KOPT-K1 (cell line): ENCODE results near the gene CPSF3.

ENCODE experiments used
- H3K27ac ChIP-seq: fragments of 200-600 bp; sonication (generic); 2 replicates; pipeline ENCODE4 v1.5.1; 2016; ENCODE audit warnings: antibody characterized with exemption, mild to moderate bottlenecking, low read depth, low read length; ENCODE audit not compliant: poor library complexity, severe bottlenecking
- H3K36me3 ChIP-seq: fragments of 200-600 bp; sonication (generic); 2 replicates; pipeline ENCODE4 v1.5.1; 2017; ENCODE audit warnings: antibody characterized with exemption, mild to moderate bottlenecking, low read length, moderate library complexity; ENCODE audit not compliant: insufficient read depth
- H3K9me3 ChIP-seq: fragments of 200-600 bp; sonication (generic); 2 replicates; pipeline ENCODE4 v1.5.1; 2017; ENCODE audit warnings: antibody characterized with exemption, low read length, mild to moderate bottlenecking; ENCODE audit not compliant: insufficient read depth, poor library complexity, severe bottlenecking

The CPSF3 gene

DNA sequence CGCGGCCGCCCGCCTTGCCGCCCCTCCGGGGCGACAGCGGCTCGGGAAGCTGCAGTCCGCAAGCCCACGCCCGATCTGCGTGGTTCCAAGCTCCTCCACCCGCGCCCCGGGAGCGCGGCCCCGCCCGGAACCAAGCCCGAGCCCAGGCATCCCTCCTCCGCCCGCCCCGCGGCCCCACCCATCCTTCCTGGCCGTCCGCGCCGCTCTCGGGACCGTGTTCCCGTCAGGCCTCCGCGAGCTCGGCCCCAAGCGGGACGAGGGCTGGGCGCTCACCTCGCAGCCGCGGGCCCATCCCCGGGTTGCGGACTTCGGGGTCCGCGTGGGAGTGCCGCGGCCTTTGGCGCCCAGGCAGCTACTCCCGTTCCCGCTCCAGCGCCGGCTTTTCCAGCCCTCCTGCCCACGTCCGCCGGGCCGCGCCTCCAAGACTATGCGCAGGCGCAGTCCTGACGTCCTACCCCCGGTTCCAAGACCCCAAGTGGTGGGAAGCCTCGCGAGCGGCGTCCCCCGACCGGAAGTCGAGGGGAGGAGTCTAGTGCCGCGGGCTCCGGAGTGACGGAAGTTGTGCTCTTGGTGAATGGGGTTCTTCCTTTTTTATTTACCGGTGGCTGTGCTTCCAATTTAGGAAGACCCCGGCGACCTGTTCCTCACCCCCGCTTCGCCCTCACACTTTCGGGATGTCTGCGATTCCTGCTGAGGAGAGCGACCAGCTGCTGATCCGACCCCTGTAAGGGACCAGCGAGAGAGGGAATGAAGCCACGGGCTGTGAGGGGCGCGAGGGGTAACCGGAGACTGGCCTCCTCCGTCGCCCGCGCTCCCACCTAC lies at the start of gene CPSF3, which contains the start of gene ITGB1BP1:
CPSF3 (plus strand) TSS at position 555 of the 822 bp plus-strand sequence; CDS start at position 675, 120 bp downstream.
ITGB1BP1 (minus strand) TSS at position 429 of the 822 bp plus-strand sequence. CDS start 4,831 bp downstream, outside the sequence.
- Histone ChIP-seq H3K9me3 (no peaks in the 10 kb centered on the region), H3K27ac (peak within 1 kb of the TSS; percentile 79), H3K36me3 (peaks cover 7% of the 10 kb centered on the region)

DNA sequence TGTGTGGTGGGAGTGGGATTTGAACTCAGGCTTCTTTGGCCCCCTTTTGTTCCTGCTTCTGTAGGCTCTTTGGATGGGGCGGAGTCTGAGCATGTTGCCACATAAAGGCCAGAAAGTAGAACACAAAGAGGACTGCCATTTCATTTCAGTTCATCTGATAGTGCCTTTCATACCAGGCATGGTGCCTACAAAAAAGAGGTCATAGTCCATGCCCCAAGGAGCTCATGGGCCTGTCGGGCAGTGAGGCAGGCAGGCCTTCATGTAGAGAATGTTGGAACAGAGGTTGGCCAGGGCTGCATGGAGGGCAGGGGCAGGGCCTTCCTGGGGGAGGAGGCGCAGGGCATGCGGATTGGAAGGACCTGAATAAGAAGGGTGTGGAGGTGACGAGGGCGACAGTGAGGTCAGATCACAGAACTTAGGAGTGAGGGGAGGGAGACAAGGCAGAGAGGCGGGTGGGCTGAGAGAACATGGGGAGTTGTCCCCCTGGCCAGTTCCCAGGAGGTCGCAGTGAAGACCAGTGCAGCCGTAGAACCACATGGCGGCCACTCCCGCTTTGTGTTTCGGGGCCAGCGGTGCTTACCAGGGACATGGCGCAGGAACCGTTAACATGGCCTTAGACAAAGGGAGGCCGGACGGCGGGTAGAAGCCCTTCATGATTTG lies 49.3 kb upstream of the CPSF3 start:
- H3K9me3 ChIP-seq = no peaks in the 10 kb centered on the region
- H3K27ac ChIP-seq = no peak overlapping the region
- H3K36me3 ChIP-seq = no peaks in the 10 kb centered on the region

DNA sequence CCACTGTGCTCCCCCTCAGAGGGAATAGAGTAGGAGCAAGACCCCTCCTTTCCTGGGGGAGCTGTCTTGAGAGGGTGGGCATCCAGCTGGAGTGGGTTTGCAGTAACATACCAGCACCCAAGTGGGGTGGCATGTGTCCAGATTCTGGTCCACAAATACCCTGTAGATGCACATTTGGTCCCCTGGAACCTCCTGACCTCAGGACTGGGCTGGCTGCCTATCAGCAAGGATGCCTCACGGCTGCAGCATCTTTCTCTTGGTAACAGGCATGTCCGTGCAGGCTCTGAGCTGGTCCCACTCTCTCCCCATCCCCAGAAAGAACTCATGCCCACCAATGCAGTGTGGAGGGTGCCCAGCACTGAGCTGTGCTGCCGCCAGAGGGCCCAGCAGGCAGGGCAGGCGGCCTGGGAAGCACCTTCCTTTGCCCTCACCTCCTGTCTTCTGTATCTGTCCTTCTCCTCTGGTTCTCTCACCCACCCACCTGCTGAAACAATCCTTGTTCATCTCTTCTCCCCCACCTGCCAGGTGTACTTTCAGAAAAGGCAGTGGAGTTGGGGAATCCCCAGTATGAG lies 47.5 kb upstream of the CPSF3 start:
- Histone ChIP-seq H3K36me3 (no peaks in the 10 kb centered on the region), H3K9me3 (no peaks in the 10 kb centered on the region)

DNA sequence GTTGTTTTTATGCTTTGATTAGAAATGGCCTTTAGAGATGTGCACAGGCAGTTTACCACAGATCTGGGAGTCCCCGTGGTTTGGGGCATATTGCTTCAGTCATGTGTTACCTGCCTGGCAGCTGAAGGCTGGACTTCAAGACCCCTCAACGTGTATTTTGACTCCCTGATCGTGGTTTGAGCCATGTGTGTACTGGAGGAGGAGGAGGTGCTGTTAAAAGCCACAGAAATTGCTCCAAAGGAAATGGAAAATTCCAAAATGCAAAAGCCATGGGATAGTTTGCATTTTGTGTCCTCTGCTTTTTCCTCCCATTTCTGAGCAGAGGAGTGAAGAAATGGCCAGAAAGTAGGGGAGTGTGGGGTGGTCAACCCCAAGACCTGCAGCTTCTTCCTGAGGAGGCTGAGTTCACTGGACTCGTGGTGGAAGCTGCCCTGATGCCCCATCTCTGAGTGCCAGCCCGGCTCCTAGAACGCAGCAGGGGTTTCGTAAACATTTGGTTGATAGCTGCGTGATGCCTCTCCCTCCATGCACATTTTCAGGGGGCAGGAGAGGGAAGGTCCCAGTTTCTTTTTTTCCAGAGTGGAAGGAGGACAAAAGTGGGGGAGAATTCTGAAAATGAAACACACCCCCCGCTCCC lies 45.9 kb upstream of the CPSF3 start:
- no peak overlapping the region for H3K27ac ChIP-seq
- H3K36me3 ChIP-seq = no peaks in the 10 kb centered on the region
- no peaks in the 10 kb centered on the region for H3K9me3 ChIP-seq

More for the DNA sequence above, 47.5 kb upstream of the CPSF3 start:
- no peak overlapping the region for H3K27ac ChIP-seq

DNA sequence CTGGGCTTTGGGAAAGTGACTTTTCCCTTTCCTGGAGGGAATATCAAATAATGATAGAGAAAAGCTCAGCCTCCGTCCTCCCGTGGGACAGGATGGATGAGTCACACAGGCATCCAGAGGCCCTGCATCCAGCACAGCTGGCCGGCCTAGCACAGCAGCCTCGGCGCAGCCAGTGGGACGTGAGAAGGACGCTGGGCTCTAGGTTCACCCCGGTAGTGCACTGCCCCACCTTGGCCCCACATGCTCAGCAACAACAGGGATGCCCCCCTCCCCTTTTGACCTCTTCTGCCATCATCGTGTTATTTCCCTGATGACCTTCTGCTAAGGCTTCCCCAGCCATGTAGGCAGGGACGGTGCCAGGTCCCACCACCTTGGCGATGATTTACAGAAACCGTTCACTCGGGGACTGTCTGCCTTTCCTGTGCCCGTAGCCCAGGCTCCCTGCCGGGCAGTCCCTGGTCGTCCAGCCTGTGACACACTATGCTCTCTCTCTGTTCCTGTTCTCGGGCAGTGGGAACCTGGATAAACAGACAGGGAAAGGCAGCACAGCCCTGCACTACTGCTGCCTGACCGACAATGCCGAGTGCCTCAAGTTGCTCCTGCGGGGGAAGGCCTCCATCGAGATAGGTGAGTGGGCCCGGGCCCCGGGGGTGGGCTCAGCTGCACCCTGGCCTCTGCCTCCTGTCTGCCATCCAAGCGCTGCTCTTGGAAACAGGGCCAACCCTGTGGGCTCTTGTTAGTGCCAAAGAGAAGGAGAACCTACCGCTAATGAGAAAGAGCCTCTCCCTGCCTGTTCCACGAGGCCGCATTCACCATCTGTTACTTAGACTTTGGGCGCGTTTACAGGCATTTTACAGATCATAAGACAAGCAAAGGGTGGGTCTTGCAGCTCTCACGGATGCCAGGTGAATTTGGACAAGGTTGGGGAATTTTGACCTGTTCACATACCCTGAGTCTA lies 44.7 kb upstream of the CPSF3 start:
- H3K9me3 ChIP-seq = no peaks in the 10 kb centered on the region
- no peaks in the 10 kb centered on the region for H3K36me3 ChIP-seq
- no peak overlapping the region for H3K27ac ChIP-seq

DNA sequence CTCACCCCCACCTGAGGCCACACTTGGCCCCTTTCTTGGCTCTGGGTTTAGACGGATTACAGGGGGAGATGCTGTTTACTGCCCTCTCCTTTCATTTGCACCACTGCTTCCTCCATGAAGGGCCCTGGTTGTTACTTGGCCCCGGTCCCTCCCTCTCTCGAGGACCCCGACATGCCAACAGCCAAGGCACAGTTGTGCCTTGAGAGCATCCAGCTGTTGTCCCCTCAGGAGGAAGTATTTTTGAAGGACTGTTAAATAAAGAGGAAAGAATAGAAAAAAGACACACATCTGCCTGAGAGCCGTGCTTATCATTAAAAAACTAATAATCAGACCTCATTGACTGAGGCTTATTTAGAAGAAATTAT lies 44.1 kb upstream of the CPSF3 start:
- no peaks in the 10 kb centered on the region for H3K36me3 ChIP-seq
- no peak overlapping the region for H3K27ac ChIP-seq
- no peaks in the 10 kb centered on the region for H3K9me3 ChIP-seq

DNA sequence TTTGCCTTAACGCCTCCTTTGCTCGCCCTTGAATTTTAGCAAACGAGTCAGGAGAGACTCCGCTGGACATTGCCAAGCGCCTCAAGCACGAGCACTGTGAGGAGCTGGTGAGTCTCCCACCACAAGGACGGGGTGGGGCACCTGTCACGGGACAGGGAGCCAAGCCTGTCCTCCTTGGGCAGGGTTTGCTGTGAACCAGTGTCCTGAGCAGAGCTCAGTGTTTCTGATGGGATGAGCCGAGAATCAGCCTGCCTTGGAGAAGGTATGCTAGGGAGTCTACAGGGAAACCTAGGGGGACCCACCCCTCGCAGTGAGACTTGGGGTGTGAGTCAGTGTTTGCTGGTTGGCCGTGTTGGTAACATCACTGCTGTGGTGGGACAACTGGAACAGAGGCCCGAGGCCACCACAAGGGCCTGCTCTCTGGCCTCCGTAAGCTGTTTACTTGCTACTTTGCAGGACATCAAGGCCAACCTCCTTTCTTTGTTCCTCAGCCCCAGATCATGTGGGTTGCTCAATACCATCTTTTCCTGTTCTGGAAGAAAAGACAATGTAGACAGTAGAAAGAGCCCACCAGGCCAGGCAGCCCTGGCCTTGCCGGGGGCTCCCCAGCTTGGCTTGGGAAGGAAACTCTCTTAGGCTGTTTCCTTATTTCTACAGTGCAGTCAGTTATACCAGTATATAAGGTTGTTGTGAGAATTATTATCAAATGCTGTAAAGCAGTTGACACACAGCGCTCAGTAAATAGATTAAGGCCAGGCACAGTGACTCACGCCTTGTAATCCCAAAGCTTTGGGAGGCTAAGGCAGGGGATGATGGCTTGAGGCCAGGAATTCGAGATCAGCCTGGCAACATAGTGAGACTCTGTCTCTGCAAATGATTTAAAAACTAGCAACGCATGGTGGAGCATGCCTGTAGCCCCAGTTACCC lies 42.5 kb upstream of the CPSF3 start:
- no peak overlapping the region for H3K27ac ChIP-seq
- H3K36me3 ChIP-seq = no peaks in the 10 kb centered on the region
- no peaks in the 10 kb centered on the region for H3K9me3 ChIP-seq

DNA sequence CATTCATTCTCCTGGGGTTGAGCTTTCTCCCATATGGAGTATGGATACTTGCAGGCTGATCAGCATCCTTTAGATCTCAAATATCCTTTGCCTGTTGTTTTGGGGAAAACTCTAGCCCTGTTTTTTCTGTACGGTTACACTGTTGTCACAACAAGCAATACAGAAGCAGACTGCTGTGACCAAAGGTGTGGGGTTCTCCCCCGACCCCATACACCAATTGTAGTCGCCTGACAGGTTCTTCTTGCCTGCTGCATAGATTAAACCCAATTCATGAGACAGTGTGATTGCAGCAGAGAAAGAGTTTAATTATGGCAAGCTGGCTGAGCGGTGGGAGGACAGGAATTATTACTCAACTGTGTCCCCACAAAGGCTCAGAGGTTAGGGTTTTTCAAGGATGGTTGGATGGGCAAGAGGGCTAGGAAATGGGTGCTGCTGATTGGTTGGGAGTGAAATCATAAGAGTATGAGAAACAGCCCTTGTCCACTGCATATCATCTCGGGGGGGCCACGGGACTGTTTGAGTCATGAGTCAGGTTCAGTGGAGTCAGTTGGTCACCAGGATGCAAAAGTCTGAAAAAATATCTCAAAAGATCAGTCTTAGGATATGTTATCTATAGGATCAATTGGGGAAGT lies 40.7 kb upstream of the CPSF3 start:
- Histone ChIP-seq H3K9me3 (no peaks in the 10 kb centered on the region), H3K27ac (no peak overlapping the region), H3K36me3 (no peaks in the 10 kb centered on the region)

DNA sequence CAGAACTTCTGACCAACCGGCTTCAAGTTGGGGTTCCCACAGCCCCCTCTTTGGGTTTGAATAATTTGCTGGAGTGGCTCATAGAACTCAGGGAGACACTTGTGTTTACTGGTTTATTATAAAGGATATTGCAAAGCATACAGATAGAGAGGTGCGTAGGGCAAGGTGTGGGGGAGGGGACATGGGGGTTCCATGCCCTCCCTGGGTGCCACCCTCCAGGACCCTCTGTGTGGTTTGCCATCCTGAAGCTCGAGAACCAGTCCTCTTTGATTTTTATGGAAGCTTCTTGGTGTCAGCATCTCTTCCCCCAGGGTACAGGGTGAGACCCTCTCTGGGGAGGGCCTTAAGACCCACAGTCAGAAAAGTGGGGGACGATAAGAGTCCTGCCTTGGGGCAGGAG lies 38.9 kb upstream of the CPSF3 start:
- Histone ChIP-seq H3K9me3 (no peaks in the 10 kb centered on the region), H3K36me3 (no peaks in the 10 kb centered on the region), H3K27ac (no peak overlapping the region)

DNA sequence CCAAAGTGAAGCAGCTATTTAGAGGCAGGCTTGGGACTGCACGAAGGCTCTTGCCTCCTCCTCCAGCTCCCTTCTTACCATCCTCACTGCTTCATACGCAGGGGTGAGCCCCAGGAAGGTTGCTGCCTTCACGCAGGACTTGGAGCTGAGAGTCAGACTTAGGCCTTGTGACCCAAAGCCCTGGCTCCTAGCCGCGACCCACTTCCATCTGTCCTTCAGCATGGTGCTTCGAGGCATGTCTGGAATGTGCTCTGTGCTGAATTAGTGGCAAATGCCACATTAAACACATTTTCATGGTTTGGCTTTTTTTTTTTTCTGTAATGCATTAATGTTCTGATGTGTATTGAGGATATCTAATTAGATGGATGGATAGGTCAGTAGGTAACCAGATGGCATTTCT lies 37.6 kb upstream of the CPSF3 start:
- no peaks in the 10 kb centered on the region for H3K36me3 ChIP-seq
- H3K27ac ChIP-seq = no peak overlapping the region
- no peaks in the 10 kb centered on the region for H3K9me3 ChIP-seq

DNA sequence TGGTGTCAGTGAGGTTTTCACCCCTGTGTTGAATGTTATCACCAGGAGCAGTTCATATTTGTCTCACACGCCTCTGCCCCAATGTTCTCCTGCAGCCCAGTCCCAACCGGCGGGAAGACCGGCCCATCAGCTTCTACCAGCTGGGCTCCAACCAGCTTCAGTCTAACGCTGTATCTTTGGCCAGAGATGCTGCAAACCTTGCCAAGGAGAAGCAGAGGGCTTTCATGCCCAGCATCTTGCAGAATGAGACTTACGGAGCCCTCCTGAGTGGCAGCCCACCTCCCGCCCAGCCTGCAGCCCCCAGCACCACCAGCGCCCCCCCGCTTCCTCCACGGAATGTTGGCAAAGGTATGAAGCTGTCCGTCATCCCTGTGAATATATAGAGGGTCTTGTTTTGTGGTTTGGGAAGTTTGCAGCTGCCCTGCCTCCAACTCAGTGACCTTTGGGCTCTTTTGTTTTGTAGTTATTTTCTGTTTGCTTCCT lies 35.2 kb upstream of the CPSF3 start:
- Histone ChIP-seq H3K36me3 (no peaks in the 10 kb centered on the region), H3K27ac (no peak overlapping the region), H3K9me3 (no peaks in the 10 kb centered on the region)

DNA sequence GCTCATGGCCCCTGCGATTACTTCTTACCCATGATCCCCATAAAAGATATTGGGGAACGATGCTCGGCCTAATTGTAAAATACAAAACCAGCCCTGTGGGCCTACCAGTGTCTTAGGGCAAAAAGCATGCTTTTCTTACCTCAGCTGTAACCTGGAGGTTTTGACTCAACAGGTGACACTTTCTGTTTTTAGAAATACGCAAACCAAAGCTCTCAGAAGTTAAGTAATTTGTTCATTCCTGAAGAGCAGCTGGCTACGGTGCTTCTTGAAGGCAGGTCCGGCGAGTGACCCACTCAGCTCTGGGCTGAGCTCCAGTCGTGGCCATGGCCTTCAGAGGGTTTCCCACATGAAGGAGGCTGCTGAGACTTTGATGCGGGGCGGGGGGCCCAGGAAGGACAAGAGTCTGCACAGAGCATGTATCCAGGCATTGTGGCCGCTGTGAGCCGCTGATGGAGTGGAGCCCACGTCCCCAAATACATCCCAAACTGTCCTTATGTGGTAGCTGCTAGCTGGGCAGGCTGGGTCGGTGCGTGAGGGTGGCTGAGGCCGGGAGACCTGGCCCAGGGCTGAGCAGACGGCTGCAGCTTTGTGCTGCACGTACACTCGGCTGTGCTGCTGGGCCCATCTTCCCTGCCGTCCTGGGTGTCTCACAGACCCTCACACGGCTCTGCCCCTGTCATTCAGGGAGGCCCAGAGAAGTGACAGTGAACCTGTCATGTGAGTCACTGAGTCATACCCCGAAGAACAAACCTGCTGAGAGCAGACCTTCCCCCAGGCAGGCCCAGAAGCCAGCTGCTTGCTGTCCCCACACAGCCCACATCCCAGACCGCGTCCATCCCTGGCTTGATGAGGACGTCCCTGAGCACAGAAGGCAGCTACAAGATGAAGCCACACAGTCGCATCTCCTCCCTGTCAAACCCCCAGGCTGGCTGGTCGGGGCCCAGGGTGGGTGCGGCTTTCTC lies 34.2 kb upstream of the CPSF3 start:
- Histone ChIP-seq H3K9me3 (no peaks in the 10 kb centered on the region), H3K36me3 (no peaks in the 10 kb centered on the region), H3K27ac (no peak overlapping the region)
